Neural cell (in vitro differentiated cells): ENCODE data around the gene GNLY. TPM values are rescaled to one million over a fixed set of nuclear protein-coding genes. Genes with fewer than 3 reads are reported as not detected.

Experiments
- H2AFZ ChIP-seq: fragments of 200-600, 300-800 bp; sonication (generic), shearing (Covaris generic); 2 replicates; pipeline ENCODE4 v1.6.0; 2014; ENCODE audit warnings: low read depth, mild to moderate bottlenecking, antibody characterized with exemption, low read length, moderate library complexity
- H3F3A ChIP-seq: fragments of 200-600 bp; shearing (Covaris generic); 2 replicates; pipeline ENCODE4 v1.6.1; 2016; ENCODE audit warnings: mild to moderate bottlenecking, moderate library complexity, mixed read lengths, antibody characterized with exemption, low read length; ENCODE audit not compliant: insufficient read depth, poor library complexity, severe bottlenecking
- H3K27ac ChIP-seq: fragments of 200-600, 300-800 bp; sonication (generic), shearing (Covaris generic); 2 replicates; pipeline ENCODE4 v1.5.1; 2014; ENCODE audit warnings: mild to moderate bottlenecking, low read length, moderate library complexity
- H3K27me3 ChIP-seq: fragments of 300-800, 200-600 bp; sonication (generic), shearing (Covaris generic); 2 replicates; pipeline ENCODE4 v1.6.0; 2014; ENCODE audit warnings: mild to moderate bottlenecking, low read depth, low read length, moderate library complexity; ENCODE audit not compliant: insufficient read depth
- H3K36me3 ChIP-seq: fragments of 300-800, 200-600 bp; sonication (generic), shearing (Covaris generic); 2 replicates; pipeline ENCODE4 v1.5.1; 2014; ENCODE audit warnings: mild to moderate bottlenecking, antibody characterized with exemption, low read length, moderate library complexity; ENCODE audit not compliant: insufficient read depth
- H3K4me2 ChIP-seq: fragments of 300-800, 200-600 bp; sonication (generic), shearing (Covaris generic); 2 replicates; pipeline ENCODE4 v1.6.0; 2014; ENCODE audit warnings: mild to moderate bottlenecking, low read length
- H3K4me3 ChIP-seq: fragments of 300-800, 200-600 bp; sonication (generic), shearing (Covaris generic); 2 replicates; pipeline ENCODE4 v1.5.1; 2014; ENCODE audit warnings: mild to moderate bottlenecking, low read length, moderate library complexity
- H3K79me2 ChIP-seq: fragments of 200-600 bp; shearing (Covaris generic); replicated peaks from 2 replicates; pipeline ENCODE4 v1.6.0; 2014; ENCODE audit warnings: mild to moderate bottlenecking, low read length, moderate library complexity; ENCODE audit not compliant: insufficient read depth
- H3K9ac ChIP-seq: fragments of 300-800, 200-600 bp; sonication (generic), shearing (Covaris generic); 2 replicates; pipeline ENCODE4 v1.6.1; 2016; ENCODE audit warnings: mild to moderate bottlenecking, low read length, mixed read lengths
- H3K9me2 ChIP-seq: fragments of 200-600 bp; shearing (Covaris generic); 2 replicates; pipeline ENCODE4 v1.6.1; 2016; ENCODE audit warnings: mild to moderate bottlenecking, low read length, mixed read lengths; ENCODE audit not compliant: insufficient read depth
- H3K9me3 ChIP-seq: fragments of 200-600, 300-800 bp; sonication (generic), shearing (Covaris generic); 2 replicates; pipeline ENCODE4 v1.6.1; 2016; ENCODE audit warnings: mild to moderate bottlenecking, mixed run types, low read length, moderate library complexity, mixed read lengths
- H4K20me1 ChIP-seq: fragments of 200-600 bp; shearing (Covaris generic); 2 replicates; pipeline ENCODE4 v1.6.1; 2016; ENCODE audit warnings: mild to moderate bottlenecking, mixed run types; ENCODE audit not compliant: insufficient read depth
- CTCF ChIP-seq: fragments of 450-650 bp; IDR thresholded peaks from 2 replicates; pipeline ENCODE4 v1.5.1; 2014; ENCODE audit warnings: antibody characterized with exemption, mild to moderate bottlenecking, moderate library complexity; ENCODE audit not compliant: poor library complexity, severe bottlenecking
- EP300 ChIP-seq: fragments of 450-650 bp; conservative IDR thresholded peaks from 2 replicates; pipeline ENCODE4 v1.6.1; 2014; ENCODE audit warnings: antibody characterized with exemption, mild to moderate bottlenecking, moderate library complexity; ENCODE audit not compliant: poor library complexity, severe bottlenecking
- EZH2 ChIP-seq: fragments of 200-600, 300-800 bp; shearing (Covaris generic), sonication (generic); IDR thresholded peaks from 2 replicates; pipeline ENCODE4 v1.6.1; 2014; ENCODE audit warnings: antibody characterized with exemption, low read length, borderline replicate concordance, mild to moderate bottlenecking; ENCODE audit not compliant: insufficient read depth, poor library complexity, severe bottlenecking
- MXI1 ChIP-seq: fragments of 450-650 bp; conservative IDR thresholded peaks from 2 replicates; pipeline ENCODE4 v1.6.1; 2014; ENCODE audit warnings: antibody characterized with exemption, mild to moderate bottlenecking; ENCODE audit not compliant: poor library complexity, severe bottlenecking
- POLR2AphosphoS5 ChIP-seq: IDR thresholded peaks from 2 replicates; pipeline ENCODE4 v1.6.1; 2012
- RAD21 ChIP-seq: fragments of 450-650 bp; conservative IDR thresholded peaks from 2 replicates; pipeline ENCODE4 v1.6.1; 2014; ENCODE audit warnings: antibody characterized with exemption, mild to moderate bottlenecking, moderate library complexity
- REST ChIP-seq: IDR thresholded peaks from 2 replicates; pipeline ENCODE4 v1.6.1; 2012; ENCODE audit warnings: borderline replicate concordance
- SMC3 ChIP-seq: fragments of 450-650 bp; conservative IDR thresholded peaks from 2 replicates; pipeline ENCODE4 v1.6.1; 2014; ENCODE audit warnings: antibody characterized with exemption, mild to moderate bottlenecking, moderate library complexity; ENCODE audit not compliant: poor library complexity
- TAF1 ChIP-seq: IDR thresholded peaks from 2 replicates; pipeline ENCODE4 v1.6.1; 2012; ENCODE audit warnings: low read depth
- polyA plus RNA-seq: library from polyadenylated mRNA; depleted of rRNA; stranded (reverse); fragments of >200 nt; gene quantifications from 2 replicates; pipeline ENCODE4 v1.2.3, GENCODE V29; 2014

Gene GNLY
- polyA plus RNA-seq, 1 donor from 2014 or later: not detected

- no peaks in the 10 kb centered on the region for H3F3A ChIP-seq
- no peak overlapping the region for H3K9ac ChIP-seq
- no peaks in the 10 kb centered on the region for H3K27me3 ChIP-seq
- no peaks in the 10 kb centered on the region for H3K9me3 ChIP-seq
- H3K36me3 ChIP-seq: no peaks in the 10 kb centered on the region
- no peak overlapping the region for H3K4me3 ChIP-seq
- TF ChIP-seq REST (no peak), EP300 (no peak), MXI1 (no peak)
- no peak overlapping the region for H3K27ac ChIP-seq
- no peak overlapping the region for H3K4me2 ChIP-seq
- no peaks in the 10 kb centered on the region for H4K20me1 ChIP-seq
- no peaks in the 10 kb centered on the region for H3K9me2 ChIP-seq
- no peaks in the 10 kb centered on the region for H3K79me2 ChIP-seq
- no peak overlapping the region for H2AFZ ChIP-seq
These were observed 24.8 kb downstream of the GNLY start for GRCh38 chr2:85718885-85719492.

GRCh38 chr2:85719609-85720240, 25.6 kb downstream of the GNLY start:
- Histone ChIP-seq H3K27me3 (no peaks in the 10 kb centered on the region), H3F3A (no peaks in the 10 kb centered on the region), H3K4me2 (no peak overlapping the region), H3K36me3 (no peaks in the 10 kb centered on the region), H3K79me2 (no peaks in the 10 kb centered on the region), H4K20me1 (no peaks in the 10 kb centered on the region), H2AFZ (no peak overlapping the region), H3K9me3 (no peaks in the 10 kb centered on the region), H3K4me3 (no peak overlapping the region), H3K9ac (no peak overlapping the region), H3K9me2 (no peaks in the 10 kb centered on the region), H3K27ac (no peak overlapping the region)
- TF ChIP-seq TAF1 (no peak), EP300 (no peak), REST (no peak), RAD21 (no peak), MXI1 (no peak), CTCF (no peak), POLR2AphosphoS5 (no peak), SMC3 (no peak), EZH2 (no peak)
